GM19035 (cell line): ENCODE measurements around the gene ADGRL3.
"Not testable (repeated sequence)": the region's sequence is repeated elsewhere in the genome, so short reads cannot be mapped to it uniquely, and the experiment has no call there.

Experiments
- ATAC-seq: cut with Tn5 transposase; IDR thresholded peaks from one replicate; pipeline ENCODE4 v1.9.1; 2021; ENCODE audit not compliant: unreplicated experiment

ADGRL3 gene

DNA sequence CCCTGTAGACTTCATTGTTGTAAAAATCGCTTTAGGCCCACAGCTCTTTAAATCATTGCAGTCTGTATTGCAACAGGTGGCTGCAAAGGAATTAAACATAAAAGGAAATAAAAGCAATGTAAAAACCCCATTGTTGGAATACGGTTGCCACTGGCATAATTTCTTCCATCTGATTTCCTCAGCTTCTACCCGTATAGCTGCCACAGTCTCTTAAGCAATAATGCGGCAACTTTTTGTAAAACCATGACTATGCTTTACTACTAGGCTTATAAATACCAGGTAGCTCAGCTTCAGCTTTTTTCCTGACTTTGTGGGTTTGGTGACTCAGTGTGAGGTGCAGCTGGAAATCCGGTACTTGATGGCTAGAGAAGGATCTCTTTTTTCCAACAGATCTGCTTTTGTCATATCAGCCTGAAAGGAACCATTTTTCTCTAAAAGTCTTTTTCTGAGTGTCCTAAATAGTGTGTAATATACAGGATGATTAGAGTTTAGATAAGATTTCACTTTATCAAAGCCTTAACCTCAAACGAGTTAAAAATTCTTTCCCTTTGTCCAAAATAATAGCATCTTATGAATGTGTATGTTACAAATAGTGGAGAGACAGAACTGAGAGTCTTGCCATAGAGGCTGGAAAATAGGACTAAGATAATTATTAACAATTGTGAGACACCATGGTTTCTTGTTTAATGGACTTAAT is 268.0 kb downstream of the ADGRL3 start:
- no peak for ATAC-seq

DNA sequence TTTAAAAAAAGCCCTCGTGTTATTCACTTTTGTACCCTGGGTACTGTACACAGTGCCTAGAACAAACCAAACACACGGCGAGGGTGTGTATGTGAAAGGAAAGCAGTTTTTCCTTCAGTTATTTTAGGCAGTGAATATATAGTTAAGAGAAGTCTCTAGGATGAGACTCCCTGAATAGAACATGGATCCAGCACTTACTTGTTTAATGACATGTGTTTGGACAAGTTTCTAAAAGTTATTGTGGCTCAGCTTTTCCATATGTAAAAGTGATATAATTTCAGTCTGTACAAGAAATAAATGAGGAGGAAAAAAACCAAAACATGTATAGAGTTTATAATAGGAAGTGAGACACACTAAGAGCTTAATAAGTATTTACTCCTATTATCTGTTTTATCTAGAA is 273.2 kb downstream of the ADGRL3 start:
- ATAC-seq, result no peak

DNA sequence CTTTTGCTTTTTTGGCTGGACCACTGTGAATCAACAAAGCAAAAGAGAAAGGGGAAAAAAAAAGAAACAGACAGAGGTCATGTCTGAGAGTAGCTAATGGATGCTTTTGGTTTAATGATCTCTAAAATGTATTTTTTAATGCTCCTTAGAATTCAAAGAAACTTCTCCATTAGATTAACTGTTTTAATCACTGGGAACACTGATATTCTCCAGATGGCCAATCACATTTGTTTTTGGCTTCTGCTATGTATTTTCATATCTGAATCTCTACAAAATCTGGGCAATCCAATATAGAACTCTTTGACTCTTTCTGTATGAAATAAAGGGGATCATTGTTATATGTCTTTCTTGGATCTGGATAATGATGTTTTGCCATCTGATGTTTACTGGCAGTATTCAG is 278.2 kb downstream of the ADGRL3 start:
- no peak for ATAC-seq

DNA sequence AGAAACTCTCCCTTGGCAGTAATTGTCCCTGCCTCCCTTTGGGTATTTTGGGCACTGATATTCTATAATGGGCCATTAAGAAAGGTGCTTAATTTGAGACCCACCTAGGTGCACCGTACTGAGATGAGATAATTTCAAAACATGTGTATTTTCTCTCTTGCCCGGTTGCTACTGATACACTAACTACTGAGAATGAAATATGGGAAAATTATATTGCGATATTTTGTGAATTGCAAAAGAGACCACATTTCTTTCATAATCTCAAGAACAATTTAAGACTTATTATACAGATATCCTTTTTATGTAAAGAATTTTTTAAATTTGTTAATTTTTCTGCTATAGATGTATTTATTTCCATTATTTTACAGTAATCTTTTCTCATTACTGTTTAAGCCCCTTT is 284.9 kb downstream of the ADGRL3 start:
- no peak for ATAC-seq

DNA sequence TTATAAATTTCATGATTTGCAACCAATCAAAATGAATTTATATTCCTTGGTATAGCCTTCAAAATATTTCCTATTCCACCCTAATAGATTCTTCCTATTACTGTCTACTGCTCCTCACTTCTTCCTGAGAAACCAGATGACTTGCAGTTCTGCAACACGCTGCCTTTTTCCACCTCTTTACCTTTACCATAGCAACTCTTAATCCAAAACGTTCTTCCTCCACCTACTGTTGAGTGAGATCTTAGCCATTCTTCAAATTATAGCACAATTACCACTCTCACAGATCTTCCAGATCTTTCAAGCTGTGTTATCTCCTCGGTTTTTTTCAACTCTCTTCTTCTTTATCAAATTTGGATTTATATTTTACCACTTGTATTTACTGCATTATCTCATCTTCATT is 289.8 kb downstream of the ADGRL3 start:
- ATAC-seq, result no peak

DNA sequence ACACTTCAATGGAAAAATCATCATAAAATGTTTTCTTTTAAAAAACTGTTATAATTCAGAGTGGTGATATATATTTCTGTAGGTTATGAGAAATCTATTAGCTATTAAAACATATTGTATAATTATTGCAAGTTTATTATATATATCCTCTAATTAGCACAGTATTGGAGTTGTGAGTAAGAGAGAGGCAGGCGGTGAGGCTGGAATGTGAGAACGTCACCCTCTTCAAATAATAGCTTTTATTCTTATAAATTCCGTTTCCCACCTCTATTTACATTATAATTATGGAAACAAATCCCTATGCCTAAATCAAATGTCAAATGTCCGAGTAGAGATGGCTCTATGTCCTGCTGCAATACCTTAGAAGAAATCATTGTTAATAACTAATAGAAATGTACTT is 292.9 kb downstream of the ADGRL3 start:
- no peak for ATAC-seq

DNA sequence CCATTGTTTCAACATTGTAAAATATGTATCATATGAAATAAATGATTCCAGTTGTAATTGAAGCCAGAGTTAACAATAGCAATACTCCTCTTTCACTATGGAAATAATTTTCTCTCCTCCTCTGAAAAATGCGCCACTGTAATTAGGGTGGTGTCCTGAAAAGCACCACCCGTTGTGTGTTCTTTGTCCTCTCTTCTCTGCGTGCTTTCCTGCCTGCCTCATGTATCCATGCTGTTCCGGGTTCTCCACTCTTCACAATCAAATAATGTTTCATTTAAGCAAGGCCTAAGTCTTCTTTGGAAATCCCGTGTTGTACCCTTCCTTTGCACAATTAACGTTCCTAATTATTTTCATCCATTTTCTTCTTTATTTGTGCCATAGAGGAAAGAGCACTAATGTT is 293.3 kb downstream of the ADGRL3 start:
- no peak for ATAC-seq

DNA sequence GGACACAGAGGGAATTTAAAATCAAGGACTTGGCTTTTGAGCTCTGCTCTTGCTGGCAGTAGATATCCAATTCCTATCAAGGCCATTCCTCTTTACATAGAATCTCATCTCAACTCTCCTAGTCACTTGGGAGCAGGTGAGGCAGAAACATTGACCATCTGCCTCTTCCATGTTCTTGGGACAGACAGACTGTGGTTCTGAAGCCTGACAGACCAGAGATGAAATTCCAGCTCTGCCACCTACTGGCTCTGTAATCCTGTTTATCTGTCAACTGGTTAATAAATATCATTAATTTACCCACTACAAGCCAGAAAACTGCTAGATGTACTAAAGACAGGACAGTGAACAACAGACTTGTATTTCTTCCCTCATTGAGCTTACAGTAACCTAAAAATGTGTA is 300.8 kb downstream of the ADGRL3 start:
- ATAC-seq, result no peak

DNA sequence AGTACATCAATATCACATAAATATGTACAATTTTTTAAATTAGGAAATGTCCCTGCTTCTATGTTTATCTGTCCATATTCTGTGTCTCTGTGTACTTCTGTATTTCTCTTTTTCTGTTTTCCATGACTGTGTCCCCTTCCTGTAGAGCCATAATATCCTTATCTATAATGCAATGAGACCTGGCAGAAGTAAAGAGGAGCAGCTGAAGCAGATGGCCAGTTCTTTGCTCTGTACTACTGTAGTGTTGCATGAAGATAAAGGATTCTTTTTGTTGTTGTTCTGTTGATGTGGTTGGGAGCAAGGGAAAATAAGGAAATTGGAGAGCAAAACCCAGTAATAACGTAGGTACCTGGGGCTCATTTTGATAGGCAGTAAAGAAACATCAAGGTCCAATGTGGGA is 301.7 kb downstream of the ADGRL3 start:
- no peak for ATAC-seq

DNA sequence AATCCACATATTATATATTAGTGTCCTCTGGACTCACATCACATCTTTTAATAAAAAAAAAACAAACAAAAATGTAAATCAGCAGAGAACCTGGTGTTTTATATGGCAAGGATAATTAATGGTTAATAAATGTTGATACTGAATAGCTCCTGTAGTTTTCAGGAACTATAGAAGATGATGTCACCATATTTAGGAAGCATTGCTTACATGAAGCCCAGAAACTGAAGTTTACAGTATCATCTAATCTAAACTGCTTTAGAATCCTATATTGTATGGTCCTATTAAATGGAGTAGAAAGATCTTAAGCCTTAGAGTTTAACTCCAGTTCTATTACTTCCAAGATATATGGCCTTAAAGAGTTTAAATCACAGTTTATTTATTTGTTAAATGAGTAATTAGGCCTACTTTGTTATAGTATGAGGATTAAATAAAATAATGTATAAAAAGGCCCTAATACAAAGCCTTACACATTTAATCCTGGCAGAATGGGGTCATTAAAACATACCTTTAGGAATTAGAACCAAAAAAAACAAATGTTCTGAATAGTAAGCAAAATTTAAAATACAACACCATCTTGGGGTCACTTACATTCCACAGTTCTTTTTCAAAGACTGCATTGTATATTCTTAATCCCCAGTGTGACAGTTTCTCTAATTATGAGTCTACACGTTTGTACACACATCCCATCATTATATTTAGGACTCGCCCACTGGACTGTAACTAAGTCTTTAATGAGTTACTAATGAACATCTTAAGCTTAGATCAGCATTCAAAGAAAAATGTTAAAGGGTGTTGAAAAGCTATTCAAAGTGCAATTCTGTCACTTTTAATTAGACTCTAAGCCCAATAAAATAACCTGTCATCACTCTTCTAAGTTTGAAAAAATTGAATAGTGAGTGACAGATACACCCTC is 305.9 kb downstream of the ADGRL3 start:
- no peak for ATAC-seq

DNA sequence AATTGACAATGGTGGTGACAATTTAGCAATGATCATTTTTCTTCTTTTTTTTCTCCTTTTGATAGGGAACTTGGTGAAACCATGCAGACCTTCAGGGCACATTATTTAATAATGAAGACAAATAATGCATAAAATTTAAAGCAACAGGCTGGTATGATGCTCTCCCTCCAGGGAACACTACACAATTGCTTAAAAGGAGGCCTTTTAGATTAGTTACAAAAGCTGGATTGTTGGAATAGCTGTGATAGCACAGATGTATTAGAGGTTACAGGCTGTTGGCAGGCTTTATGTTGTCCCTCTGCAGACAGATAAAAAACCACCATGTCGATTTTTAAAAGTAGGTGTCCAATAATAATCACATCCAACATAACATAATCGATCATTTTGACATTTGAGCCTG is 307.0 kb downstream of the ADGRL3 start:
- ATAC-seq, result no peak

DNA sequence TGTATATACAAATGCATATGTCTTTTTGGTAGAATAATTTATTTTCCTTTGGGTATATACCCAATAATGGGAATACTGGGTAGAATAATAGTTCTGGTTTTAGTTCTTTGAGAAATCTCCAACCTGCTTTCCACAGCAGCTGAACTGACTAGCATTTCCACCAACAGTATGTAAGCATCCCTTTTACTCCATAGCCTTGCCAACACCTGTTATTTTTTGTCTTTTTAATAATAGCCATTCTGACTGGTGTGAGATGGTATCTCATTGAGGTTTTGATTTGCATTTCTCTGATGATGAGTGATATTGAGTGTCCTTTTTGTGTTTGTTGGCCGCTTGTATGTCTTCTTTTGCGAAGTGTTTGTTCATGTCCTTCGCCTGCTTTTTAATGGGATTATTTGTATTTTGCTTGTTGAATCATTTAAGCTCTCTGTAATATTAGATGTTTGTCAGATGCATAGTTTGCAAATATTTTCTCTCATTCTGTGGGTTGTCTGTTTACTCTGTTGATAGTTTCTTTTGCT is 309.7 kb downstream of the ADGRL3 start:
- ATAC-seq, result not testable (repeated sequence)

DNA sequence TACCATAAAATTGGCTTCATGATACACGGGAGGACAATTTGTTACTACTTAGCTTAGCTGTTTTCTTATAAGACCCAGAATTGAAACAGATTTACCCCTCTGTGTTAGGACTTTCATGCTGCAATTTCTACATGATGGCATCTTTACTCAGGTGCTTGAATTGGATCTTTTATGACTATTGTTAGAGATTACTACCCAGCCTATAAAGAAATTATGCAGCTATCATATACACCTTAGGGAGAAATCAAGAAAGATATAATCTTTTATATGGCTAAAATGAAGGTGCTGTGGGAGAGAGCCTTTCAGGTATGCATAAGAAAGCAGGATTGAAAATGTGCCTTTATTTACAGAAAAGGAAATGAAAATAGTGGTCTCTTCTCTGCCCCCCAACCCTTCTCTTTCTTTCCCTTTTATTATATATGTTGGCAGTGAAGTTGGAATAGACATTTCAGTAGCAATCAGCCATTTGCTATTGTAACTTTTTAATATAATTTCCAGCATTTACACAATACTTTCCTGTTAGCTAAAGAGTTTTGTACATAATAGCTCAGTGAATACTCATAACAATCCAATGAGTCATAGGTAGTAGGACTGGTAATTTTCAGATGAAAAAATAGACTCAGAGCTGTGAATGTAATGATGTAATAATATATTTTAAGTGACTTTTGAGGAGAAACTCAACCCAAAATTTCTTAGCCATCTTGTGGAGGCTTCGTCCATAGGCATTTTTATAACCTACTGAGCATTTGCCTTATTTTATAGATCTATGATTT is 311.8 kb downstream of the ADGRL3 start:
- ATAC-seq, result no peak

DNA sequence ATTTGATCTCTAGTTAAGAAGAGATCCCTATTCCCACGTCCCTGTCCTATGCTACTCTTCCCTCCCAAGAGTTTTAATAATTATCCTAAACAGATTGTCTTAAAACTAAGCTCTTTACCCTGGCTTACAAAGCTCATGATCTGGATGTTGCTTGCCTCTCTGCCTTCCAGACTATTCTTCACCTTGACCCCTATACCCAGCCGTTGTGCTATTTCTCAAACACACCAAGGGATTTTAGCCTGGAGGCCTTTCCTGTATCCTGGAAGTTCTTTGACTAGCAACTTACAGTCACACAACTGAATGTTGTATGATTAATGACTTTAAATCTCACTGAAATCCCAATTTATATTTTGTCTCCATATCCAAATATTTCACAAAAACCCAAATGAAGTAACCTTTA is 314.9 kb downstream of the ADGRL3 start:
- no peak for ATAC-seq

DNA sequence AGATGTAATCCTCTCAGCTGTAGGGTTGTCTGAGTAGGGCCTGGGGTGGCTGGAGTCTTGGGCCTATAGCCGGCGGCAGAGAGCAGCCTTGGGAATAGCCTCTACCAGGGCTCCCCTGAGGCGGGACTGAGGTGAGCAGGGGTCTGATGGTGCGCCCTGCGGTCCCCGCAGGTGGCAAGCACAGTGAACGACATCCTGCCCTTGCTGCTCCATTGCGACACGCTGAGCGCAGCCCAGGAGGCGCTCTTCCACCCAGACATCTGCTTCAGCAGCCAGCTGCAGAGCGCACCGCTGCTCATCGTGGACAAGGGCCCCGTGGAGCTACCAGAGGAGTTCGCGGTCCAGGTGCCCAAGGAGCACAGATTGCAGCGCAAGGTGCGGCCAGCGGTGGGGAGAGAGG is 317.0 kb downstream of the ADGRL3 start:
- ATAC-seq, result no peak

DNA sequence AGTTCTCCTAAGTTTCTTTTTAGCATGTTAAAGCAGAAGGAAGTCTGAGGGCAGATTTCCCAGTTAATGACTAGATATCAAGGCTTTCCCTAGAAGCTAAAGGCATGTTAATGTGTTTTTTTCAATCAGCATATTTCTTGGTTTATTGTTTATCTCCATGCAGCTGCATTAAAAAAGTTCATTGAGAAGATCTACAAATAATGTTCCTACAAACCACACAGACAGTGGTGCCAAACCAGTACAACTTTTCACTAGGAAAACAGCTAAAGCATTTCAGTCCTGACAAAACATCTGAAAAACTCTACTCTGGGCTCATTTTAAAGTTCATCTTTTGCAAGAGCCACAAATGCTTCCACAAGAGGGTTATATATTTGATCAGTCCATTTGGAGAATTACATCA is 320.0 kb downstream of the ADGRL3 start:
- ATAC-seq, result no peak

DNA sequence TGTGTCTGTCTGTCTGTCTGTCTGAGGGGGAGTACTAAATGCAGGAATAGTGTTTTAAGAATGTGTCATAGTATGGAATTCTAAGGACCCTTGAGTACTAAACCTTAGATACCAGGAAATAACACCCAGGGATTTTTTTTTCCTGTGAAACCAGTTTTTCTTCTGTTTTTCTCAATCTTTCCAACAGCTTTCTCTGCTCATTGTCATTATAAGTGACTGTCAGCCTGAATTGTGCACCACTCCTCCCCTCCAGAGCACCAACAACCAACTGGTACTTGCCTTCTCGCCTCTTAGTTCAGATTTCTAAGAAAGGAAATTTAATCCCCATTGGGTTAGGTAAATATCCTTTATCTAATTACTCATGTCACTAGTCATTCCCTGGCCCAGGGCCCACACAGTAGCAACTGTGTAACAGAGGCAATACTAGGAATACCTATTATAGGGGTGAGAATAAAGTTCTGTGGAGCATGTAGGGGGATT is 320.6 kb downstream of the ADGRL3 start:
- ATAC-seq, result no peak

DNA sequence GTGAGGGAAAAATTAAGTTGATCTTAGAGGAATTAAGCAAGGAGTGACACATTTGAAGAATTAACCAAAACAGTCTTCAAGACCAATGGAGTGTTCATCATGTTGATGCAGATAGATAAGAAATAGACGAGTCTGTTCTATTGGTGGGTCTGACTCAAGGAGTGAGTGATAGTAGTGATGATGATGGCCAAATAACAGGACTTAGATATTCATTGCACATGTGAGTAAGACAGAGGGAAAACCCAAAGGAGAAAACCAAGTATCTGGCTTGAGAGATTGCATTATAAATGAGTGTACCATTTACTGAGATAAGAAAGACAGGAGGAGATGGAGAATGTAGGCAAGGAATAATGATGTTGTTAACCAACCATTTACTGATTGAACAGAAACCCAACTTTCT is 321.3 kb downstream of the ADGRL3 start:
- ATAC-seq, result no peak

DNA sequence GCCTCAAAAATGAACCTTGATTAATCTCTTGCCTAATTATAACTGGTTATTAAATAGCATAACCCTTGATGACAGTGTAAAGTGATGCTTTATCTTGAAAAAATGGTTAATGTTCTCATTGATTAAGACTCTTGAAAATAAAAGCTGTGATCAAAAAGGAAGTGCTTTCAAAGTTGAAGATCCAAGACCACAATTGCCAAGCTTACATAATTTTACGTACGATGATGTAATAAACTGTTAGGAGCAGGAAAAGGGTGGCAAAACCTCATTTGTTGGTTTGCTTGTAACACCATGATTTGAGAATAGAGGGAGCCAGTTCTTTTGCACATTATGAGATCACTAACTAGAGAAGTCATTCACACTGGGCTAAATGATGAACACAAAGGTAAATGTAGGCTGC is 322.2 kb downstream of the ADGRL3 start:
- no peak for ATAC-seq

DNA sequence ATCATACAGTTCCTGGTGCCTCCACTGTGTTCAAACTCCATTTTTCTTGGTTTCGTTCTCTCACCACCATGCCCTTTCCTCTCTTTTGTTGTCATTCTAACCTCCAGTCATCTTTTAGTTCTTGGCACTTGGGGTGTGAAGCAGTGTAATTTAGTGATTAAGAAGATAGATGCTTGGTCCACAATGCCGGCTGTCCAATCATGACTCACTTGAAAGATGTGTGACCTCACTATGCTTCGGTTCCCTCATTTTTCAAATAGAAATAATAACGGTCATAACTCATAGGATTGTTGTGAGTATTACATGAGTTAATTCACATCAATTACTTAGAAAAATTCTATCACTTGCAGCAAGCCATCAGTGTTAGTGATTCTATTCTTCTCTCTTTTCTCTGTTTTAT is 327.8 kb downstream of the ADGRL3 start:
- no peak for ATAC-seq

DNA sequence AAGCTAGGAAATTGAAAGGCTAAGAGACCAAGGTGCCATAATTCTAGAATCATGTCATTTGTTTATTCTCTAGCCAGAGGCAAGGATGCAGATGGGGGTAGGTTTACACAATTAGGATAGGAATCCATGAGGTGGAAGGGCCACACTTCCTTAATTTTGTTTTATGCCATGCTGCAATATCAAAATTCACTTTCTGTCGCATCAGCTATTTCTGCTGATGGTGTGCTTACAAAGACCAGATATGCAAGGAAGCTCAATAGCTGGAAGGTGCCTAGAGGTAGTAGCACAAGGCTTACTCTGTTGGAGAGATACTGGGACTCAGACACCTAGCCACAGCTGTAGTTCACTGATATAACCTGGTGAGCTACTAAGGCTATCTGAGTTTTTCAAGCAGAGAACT is 328.5 kb downstream of the ADGRL3 start:
- no peak for ATAC-seq
